IPS DF 19.7 (cell line): ENCODE results near the gene CCNY.

ENCODE experiments used
- DNase-seq: peaks from one replicate; pipeline ENCODE4 v3.0.0-alpha.2; 2013; ENCODE audit warnings: low read depth, low spot score

Gene CCNY

GRCh38 chr10:35554461-35555056 is 218.2 kb downstream of the CCNY start:
- no peak for DNase-seq

GRCh38 chr10:35555962-35556930 is 219.9 kb downstream of the CCNY start:
- DNase-seq = no peak

- DNase-seq = no peak
Measured at GRCh38 chr10:35558276-35558675, 222.0 kb downstream of the CCNY start.

GRCh38 chr10:35559416-35559815 is 223.1 kb downstream of the CCNY start:
- DNase-seq = no peak

- no peak for DNase-seq
Measured at GRCh38 chr10:35561715-35562114, 225.4 kb downstream of the CCNY start.

- DNase-seq = no peak
Measured at GRCh38 chr10:35562427-35562826, 226.1 kb downstream of the CCNY start.

- peak; percentile 28 for DNase-seq
Measured at GRCh38 chr10:35563261-35563891, 227.1 kb downstream of the CCNY start.

- DNase-seq = no peak
Measured at GRCh38 chr10:35564341-35564968, 228.1 kb downstream of the CCNY start.

- DNase-seq = no peak
Measured at GRCh38 chr10:35565602-35566081, 229.3 kb downstream of the CCNY start.

GRCh38 chr10:35567951-35568350 is 231.6 kb downstream of the CCNY start:
- no peak for DNase-seq

- no peak for DNase-seq
Measured at GRCh38 chr10:35568483-35569015, 232.2 kb downstream of the CCNY start.

GRCh38 chr10:35569111-35569707 is 232.9 kb downstream of the CCNY start:
- DNase-seq = no peak

- no peak for DNase-seq
Measured at GRCh38 chr10:35569836-35570235, 233.5 kb downstream of the CCNY start.

GRCh38 chr10:35570397-35570796 is 234.1 kb downstream of the CCNY start:
- no peak for DNase-seq

- DNase-seq = no peak
Measured at GRCh38 chr10:35572583-35572982, 236.3 kb downstream of the CCNY start.

GRCh38 chr10:35573796-35574195 is 237.5 kb downstream of the CCNY start:
- no peak for DNase-seq

- DNase-seq = no peak
Measured at GRCh38 chr10:35574924-35575352, 238.6 kb downstream of the CCNY start.

GRCh38 chr10:35575640-35576039 is 239.3 kb downstream of the CCNY start:
- DNase-seq = no peak

- DNase-seq = no peak
Measured at GRCh38 chr10:35576730-35577129, 240.4 kb downstream of the CCNY start.

- no peak for DNase-seq
Measured at GRCh38 chr10:35577926-35578617, 241.8 kb downstream of the CCNY start.

- DNase-seq = no peak
Measured at GRCh38 chr10:35578618-35578956, 242.3 kb downstream of the CCNY start.
